HuH-7 (cell line): ENCODE data around the gene GLS2.
"Not testable (repeated sequence)": the region's sequence is repeated elsewhere in the genome, so short reads cannot be mapped to it uniquely, and the experiment has no call there.

Experiments
- DNase-seq: peaks from one replicate; pipeline ENCODE4 v3.0.0; 2011; ENCODE audit warnings: low spot score

The GLS2 gene

DNA sequence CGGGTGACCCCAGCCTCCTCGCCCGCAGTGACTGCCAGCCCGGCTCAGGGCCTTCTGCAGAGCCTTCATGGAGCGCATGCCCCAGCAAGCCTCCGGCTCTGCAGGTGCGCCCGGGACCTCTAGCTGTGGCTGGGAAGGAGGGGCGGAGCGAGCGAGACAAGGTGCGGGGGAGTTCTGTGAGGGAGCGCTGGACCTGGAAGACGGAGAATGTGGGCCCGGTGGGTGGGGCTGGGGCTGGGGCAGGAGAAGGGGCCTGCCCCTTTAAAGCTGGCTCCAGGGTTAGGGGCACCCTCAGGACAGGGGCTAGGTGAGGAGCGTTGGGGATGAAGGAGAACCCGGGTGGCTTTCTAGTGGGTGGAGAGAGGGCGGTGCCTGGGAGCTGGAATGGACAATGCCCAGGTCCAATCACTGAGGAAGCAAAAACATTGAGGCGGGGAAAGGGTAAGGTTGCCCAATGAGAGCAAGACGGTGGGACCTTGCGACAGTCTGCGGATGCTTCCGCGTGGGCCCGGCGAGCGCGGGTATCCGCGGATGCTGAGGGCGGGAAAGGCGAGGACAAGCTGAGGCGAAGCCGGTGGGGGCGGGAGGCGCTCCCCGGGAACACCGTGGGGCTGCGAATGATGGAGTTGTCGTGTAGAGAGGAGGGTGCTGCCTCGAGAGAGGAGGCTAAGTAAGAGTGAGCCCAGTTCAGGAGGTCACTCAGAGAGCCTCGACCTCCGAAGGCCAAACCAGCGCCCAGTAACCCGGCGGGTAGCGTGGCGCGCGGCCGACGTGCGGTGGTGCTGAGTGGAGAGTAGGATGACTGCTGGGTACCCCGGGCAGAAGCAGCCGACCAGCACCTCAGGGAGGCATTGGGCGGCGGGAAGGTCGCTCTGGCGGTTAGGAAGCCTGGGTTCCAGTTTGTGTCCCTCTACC, at the start of gene GLS2:
GLS2 (minus strand) TSS at position 121 of the 915 bp plus-strand sequence; CDS start at position 78, 43 bp downstream.
- DNase-seq: peak; percentile 56

DNA sequence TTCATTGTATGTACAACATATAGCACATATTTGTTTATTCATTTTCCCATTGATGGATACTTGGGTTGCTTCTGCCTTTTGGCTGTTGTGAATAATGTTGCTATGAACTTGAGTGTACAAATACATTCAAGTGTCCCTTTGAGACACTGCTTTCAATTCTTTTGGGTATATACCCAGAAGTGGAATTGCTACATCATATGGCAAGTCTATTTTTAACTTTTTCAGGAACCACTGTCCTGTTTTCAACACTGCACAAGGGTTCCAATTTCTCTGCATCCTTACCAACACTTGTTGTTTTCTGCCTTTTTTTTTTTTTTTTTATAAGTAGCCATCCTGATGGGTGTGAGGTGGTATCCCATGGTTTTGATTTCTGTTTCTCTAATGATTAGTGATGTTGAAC, 49.6 kb upstream of the GLS2 start:
- no peak for DNase-seq

DNA sequence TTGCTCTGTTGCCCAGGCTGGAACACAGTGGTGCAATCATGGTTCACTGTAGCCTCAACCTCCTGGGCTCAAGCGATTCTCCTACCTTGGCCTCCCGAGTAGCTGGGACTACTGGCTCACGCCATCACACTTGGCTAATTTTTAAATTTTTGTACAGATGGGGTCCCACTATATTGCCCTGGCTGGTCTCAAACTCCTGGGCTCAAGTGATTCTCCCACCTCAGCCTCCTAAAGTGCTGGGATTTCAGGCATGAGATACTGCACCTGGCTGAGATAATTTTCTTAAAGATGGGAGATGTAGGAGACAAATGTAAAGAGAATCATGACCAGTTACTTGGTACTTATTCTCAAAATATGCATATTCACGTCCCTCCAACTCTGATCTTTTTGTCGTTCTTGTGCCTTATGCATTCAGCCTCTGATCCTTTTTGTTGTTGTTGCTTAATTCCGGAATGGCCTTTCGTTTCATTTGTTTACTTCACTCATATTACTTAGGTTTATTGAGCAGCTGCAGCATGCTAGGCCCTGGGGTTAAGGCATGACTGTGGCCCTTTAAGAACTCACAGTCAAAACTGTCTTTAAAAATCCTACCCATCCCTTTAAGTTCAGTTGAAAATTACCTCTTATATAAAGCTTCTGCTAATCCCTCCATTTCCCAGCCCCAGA, 42.6 kb upstream of the GLS2 start:
- no peak for DNase-seq

DNA sequence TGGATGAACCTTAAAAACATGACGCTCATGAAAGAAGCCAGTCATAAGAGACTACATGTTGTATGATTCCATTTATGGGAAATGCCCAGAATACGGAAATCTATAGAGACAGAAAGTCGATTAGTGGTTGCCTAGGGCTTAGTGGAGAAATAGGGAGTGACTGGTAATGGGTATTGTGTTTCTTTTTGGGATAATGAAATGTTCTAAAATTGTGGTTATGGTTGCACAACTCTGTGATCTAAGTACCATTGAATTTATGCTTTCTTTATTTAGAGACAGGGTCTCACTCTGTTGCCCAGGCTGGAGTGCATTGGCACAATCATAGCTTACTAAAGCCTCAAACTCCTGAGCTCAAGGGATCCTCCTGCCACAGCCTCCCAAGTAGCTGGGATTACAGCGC, 41.7 kb upstream of the GLS2 start:
- DNase-seq: no peak

DNA sequence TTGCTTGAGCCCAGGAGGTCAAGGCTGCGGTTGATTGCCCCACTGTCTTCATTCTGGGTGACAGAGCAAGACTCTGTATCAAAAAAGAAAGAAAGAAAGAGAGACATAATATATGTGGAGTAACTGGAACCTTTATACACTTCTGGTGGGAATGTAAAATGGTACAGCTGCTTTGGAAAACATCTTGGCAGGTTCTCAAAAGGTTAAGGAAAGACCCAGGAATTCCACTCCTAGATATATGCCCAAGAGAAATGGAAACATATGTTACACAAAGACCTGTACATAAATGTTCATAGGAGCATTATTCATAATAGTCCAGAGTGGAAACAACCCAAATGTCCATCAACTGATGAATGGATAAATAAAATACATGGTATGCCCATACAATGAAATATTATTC, 40.9 kb upstream of the GLS2 start:
- DNase-seq: no peak

DNA sequence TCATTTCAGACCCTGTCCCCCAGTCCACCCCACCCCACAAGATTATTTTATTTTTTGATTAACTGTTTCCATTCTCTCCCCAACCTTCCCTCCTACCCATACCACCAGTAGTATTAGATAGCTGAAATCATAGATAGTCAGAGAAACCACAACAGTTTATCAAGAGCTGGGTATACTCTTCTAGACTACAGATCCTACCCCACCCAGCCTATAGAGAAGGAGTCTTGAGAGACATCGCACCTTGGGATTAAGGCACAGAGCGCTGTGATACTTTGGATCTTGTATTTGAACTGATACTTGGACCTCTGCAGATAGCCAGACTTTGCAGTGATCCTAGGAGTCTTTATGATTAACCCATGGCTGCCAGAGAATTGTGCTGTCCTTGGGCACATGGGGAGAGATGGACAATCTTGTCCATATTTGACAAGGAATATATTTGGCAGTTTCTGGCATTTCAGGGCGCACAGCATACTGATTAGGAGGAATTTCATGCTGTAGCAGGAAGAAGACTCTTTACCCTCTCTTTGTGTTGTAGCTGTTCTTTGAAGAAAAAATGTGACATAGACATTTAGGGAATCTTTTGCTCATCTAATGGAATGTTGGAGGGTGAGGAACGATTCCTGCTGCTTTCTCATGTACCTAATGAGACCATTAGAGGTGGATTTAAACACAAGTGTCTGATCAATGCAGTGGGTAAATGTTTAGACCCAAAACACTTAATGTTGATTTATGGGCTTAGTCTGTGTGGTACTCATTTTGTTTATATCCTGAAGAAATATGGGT, 34.6 kb upstream of the GLS2 start:
- DNase-seq: no peak

DNA sequence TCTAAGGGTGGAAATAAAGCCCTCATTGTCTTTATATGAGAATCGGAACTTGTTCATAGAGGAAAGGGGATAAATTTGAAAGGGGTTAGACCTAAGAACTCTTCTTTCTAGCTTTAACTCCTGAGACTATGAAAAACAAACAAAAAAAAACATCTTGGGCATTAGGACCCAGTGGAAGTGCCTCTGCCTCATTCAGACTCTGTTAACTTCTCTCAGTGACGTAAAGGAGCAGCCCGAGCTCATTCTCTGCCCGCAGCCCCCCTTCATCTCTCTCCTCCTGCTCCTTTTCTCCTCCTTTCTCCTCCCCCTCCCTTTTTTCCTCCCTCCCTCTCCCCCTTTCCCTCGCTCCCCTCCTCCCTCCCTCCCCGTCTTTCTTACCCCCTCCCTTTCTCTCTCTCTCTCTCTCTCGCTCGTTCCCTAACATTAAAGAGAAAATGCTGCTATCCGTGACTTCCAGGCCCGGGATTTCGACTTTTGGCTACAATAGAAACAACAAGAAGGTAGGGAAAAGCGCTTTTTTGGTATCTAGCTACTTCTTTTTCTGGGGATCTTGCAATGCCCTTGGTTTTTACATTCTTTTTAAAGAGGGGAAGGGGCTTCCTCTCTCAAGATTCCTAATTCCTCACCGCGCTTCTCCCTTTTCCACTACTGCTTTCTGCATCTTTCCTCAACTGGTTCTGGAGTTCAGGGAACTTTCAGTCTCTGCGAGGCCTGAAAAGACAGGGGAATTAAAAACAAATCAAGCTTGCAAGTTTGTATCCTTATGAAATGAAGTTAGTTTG, 33.8 kb upstream of the GLS2 start, which contains the start of gene RBMS2:
RBMS2 (plus strand) TSS at position 231 of the 782 bp plus-strand sequence; CDS start at position 435, 204 bp downstream.
- DNase-seq: peak; percentile 59

DNA sequence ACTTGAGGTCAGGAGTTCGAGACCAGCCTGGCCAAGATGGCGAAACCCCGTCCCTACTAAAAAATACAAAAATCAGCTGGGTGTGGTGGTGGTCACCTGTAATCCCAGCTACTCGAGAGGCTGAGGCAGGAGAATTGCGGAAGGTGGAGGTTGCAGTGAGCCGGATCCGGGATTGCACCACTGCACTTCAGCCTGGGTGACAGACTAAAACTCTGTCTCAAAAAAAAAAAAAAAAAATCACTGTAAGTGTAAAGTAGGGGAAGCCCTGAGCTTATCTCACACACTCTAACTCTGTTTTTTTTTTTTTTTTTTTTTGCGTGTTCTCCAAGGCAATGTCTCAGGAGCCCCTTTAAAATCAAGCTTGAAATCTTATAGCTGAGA, 33.2 kb upstream of the GLS2 start:
- DNase-seq: no peak

DNA sequence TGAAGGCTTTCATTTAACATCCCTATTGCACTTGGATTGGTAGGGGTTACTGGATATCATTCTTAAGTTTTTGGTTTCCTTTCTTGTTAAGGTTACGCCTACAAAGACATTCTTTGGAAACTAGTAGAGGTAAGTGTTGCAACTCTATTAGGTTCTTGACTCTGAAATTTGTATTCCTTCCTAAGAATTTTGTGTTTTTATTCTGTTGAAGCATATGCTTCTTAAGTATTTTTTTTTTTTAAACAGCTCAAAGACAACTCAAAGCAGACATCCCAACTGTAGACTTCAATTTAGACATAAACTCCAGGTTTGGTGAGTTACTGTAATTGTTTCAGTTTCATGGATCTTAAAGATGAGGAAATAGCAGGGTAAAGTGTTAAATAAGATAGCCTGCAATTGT, 32.5 kb upstream of the GLS2 start:
- DNase-seq: no peak

DNA sequence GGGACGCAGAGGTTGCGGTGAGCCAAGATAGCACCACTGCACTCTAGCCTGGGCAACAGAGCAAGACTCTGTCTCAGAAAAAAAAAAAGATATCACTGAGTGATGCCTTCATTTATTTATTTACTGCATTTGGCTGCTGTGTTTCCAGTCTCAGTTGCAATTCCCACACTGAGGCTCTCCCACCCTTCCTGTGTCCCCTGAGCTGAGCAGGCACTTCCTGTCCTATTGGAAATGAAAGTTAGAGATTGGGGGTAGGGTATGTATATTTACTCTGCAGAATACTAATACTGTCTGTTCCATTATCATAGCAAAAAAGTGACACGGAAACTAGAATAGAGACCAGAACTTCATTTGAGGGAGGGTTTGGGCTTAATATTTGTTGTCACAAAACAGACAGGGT, 32.1 kb upstream of the GLS2 start:
- DNase-seq: no peak

DNA sequence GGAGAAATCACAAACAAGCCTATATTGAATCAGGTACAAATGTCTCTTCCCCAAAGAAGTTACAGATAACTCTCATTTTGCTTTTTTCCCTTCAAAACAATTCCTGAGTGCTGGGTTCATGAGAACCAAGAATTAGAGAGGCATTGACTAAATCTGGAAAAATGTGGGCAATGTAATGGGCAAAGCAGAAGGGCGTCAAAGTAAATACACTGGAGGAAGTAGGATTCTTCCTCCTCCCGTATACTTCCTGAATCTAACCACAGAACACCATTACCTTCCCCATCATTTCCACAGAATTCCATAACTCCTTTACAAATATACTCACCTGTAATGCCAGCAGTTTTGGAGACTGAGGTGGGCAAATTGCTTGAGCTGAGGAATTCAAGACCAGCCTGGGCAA, 30.6 kb upstream of the GLS2 start:
- DNase-seq: no peak

DNA sequence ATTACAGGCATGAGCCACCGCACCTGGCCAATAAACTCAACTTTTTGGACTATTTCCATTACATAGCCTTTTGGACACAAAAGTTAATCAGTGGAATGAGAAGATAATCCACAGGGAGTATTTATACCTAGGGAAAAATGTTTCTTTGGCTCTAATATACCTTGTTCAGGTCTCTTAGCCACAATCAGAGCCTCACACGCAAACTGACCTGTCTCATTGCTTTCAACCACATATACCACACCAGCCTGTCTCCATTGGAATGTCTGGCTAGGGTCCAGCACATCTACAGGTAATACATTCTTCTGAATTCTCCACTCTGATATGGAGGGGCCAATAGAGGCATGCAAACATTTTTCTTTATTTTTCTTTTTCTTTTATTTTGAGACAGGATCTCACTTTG, 29.9 kb upstream of the GLS2 start:
- DNase-seq: no peak

DNA sequence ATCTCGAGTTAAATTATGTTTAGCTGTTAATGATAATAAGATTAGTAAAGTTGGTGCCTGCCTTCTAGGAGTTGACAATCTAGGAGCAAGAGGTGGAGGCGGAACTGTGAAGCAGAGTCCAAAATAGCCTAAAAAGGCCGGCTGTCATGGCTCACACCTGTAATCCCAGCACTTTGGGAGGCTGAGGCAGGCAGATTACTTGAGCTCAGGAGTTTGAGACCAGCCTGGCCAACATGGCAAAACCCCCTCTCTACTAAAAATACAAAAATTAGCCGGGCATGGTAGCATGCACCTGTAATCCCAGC, 26.0 kb upstream of the GLS2 start:
- DNase-seq: not testable (repeated sequence)

DNA sequence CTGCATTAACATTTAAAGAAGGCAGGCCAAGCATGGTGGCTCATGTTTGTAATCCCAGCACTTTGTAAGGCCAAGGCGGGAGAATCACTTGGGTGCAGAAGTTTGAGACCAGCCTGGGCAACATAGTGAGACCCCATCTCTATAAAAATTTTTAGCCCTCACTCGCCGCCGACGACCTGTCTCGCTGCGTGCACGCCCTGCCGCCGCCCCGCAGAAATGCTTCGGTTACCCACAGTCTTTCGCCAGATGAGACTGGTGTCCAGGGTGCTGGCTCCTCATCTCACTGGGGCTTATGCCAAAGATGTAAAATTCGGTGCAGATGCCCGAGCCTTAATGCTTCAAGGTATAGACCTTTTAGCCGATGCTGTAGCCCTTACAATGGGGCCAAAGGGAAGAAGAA, 22.8 kb upstream of the GLS2 start:
- no peak for DNase-seq

DNA sequence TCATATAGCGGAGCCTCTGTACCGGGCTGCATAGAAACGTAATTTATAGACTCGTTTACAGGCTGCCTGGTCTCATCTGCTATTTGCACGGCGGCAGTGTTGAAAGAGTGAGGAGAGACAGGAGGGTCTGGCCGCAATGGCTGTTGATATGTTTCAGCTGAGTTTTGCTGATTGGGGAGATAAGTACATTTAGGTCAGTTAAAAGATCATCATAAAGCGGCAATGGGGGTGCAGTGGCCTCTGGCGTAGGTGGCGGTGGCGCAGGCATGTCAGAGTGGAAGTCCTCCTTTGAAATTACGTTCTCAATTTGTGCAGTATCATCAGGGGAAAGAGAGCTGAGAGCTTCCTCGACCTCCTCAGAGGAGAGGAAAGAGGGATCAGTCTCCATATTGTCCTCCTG, 11.9 kb upstream of the GLS2 start:
- DNase-seq: not testable (repeated sequence)

DNA sequence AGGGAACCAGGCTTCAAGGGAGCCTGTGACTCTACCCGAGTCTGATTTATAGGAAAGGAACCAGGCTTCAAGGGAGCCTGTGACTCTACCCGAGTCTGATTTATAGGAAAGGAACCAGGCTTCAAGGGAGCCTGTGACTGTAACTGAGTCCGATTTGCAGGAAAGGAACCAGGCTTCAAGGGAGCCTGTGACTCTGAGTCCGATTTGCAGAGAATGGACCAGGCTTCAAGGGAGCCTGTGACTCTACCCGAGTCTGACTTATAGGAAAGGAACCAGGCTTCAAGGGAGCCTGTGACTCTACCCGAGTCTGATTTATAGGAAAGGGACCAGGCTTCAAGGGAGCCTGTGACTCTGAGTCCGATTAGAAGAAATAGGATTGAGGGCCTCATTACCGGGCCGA, 11.5 kb upstream of the GLS2 start:
- not testable (repeated sequence) for DNase-seq

DNA sequence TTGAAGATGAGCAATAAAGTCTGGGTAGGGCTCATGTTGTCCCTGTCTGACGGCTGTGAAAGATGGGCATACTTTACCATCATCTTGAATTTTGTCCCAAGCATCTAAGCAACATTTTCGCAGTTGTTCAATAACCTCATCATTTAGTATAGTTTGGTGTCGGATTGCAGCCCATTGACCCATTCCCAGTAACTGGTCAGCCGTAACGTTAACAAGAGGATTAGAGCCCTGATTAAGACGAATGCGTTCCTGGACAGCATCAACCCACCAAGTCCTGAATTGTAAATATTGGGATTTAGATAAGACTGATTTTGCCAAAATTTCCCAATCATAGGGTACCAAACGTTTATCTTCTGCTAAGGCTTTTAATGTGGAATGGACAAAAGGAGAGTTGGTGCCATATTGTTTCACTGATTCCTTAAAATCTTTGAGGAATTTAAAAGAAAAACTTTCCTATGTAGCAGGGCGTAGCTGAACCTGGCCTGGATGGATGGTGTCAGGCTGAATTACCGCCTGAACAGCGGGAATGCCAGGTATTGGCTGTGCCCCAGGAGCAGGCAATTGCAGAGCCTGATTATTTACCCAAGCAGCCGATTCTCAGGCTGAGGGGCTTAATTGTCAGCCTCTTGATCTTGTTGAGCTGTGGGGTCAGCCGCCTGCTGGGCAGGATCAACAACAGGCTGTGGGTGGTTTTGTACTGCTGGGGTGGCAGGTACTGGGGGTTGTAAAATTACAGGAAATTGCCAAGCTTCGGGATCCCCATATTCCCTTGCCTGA, 10.4 kb upstream of the GLS2 start:
- DNase-seq: not testable (repeated sequence)

DNA sequence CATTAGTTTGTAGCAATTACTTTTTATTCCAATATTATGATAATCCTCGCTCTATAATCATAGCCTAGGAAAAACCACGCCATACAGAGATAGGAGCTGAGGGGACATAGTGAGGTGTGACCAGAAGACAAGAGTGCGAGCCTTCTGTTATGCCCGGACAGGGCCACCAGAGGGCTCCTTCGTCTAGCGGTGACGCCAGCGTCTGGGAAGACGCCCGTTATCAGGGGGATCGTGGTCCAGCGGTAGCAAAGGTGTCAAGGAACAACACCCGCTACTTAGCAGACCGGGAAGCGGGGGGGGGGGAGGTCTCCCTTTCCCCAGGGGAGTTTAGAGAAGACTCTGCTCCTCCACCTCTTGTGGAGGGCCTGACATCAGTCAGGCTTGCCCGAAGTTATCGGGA, 8.7 kb upstream of the GLS2 start:
- DNase-seq: not testable (repeated sequence)

DNA sequence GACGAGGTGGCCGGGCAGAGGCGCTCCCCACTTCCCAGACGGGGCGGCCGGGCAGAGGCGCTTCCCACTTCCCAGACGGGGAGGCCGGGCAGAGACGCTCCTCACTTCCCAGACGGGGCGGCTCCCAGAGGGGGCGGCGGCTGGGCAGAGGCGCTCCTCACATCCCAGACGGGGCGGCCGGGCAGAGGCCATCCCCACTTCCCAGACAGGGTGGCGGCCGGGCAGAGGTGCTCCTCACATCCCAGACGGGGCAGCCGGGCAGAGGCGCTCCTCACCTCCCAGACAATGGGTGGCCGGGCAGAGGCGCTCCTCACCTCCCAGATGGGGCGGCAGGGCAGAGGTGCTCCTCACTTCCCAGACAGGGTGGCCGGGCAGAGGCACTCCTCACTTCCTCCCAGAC, 6.5 kb upstream of the GLS2 start:
- not testable (repeated sequence) for DNase-seq

DNA sequence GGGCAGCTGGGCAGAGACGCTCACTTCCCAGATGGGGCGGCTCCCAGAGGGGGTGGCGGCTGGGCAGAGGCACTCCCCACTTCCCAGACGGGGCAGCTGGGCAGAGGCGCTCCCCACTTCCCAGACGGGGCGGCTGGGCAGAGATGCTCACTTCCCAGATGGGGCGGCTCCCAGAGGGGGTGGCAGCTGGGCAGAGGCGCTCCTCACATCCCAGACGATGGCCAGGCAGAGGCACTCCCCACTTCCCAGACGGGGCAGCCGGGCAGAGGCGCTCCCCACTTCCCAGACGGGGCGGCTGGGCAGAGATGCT, 6.1 kb upstream of the GLS2 start:
- not testable (repeated sequence) for DNase-seq

DNA sequence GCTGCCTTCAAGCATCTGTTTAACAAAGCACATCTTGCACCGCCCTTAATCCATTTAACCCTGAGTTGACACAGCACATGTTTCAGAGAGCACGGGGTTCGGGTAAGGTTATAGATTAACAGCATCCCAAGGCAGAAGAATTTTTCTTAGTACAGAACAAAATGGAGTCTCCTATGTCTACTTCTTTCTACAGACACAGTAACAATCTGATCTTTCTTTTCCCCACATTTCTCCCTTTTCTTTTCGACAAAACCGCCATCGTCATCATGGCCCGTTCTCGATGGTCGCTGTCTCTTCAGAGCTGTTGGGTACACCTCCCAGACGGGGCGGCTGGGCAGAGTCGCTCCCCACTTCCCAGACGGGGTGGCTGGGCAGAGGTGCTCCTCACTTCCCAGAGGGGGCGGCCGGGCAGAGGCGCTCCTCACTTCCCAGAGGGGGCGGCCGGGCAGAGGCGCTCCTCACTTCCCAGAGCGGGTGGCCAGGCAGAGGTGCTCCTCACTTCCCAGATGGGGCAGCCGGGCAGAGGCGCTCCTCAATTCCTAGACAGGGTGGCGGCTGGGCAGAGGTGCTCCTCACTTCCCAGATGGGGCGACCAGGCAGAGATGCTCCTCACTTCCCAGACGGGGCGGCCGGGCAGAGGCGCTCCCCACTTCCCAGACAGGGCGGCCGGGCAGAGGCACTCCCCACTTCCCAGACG, 5.6 kb upstream of the GLS2 start:
- not testable (repeated sequence) for DNase-seq
